Activated naive CD8-positive, alpha-beta T cell treated with anti-CD3 and anti-CD28 coated beads for 36 hours (primary cell): Measurements from ENCODE around the gene RALGPS1. TPM values are rescaled to one million over a fixed set of nuclear protein-coding genes. Genes with fewer than 3 reads are reported as not detected.
A peak's percentile ranks its signal among the peaks of the same experiment; 100 is the strongest.

Source experiments
- DNase-seq: peaks from one replicate; pipeline ENCODE4 v3.0.0; 2021
- H3K27ac Mint-ChIP-seq: one replicate; pipeline ENCODE4 v1.8.0; 2022; ENCODE audit warnings: mild to moderate bottlenecking, moderate library complexity, mixed read lengths
- H3K27me3 Mint-ChIP-seq: one replicate; pipeline ENCODE4 v1.8.0; 2022; ENCODE audit warnings: mild to moderate bottlenecking, mixed read lengths
- H3K36me3 Mint-ChIP-seq: one replicate; pipeline ENCODE4 v1.8.0; 2021; ENCODE audit warnings: mild to moderate bottlenecking, mixed read lengths
- H3K4me1 Mint-ChIP-seq: one replicate; pipeline ENCODE4 v1.8.0; 2021; ENCODE audit warnings: mixed read lengths
- H3K4me3 Mint-ChIP-seq: one replicate; pipeline ENCODE4 v1.8.0; 2022; ENCODE audit warnings: mild to moderate bottlenecking, moderate library complexity, mixed read lengths
- H3K9me3 Mint-ChIP-seq: one replicate; pipeline ENCODE4 v1.8.0; 2022; ENCODE audit warnings: mixed read lengths
- total RNA-seq, 2 experiments: library from RNA; stranded (reverse); gene quantifications; one replicate each; pipeline ENCODE4 v1.2.3, GENCODE V29; 2021

RALGPS1 gene
- total RNA-seq, 2 experiments from 2014 or later: 0.56 to 1.1 TPM

GRCh38 chr9:127206666-127207065, 292.1 kb downstream of the RALGPS1 start:
- Mint-ChIP-seq H3K27ac (no peak overlapping the region), H3K4me1 (peaks cover 9% of the 10 kb centered on the region), H3K27me3 (peaks cover 7% of the 10 kb centered on the region), H3K9me3 (no peaks in the 10 kb centered on the region), H3K4me3 (no peak overlapping the region), H3K36me3 (no peaks in the 10 kb centered on the region)
- DNase-seq: no peak

- Mint-ChIP-seq H3K4me3 (no peak overlapping the region), H3K4me1 (peaks cover 9% of the 10 kb centered on the region), H3K9me3 (no peaks in the 10 kb centered on the region), H3K27ac (no peak overlapping the region), H3K36me3 (no peaks in the 10 kb centered on the region), H3K27me3 (peaks cover 7% of the 10 kb centered on the region)
- no peak for DNase-seq
These were observed 293.3 kb downstream of the RALGPS1 start for GRCh38 chr9:127207734-127208410.

GRCh38 chr9:127208416-127208815, 293.8 kb downstream of the RALGPS1 start:
- no peak for DNase-seq
- peaks cover 6% of the 10 kb centered on the region for H3K4me1 Mint-ChIP-seq
- H3K4me3 Mint-ChIP-seq: no peak overlapping the region
- H3K27ac Mint-ChIP-seq: no peak overlapping the region
- H3K36me3 Mint-ChIP-seq: no peaks in the 10 kb centered on the region
- peaks cover 7% of the 10 kb centered on the region for H3K27me3 Mint-ChIP-seq
- no peaks in the 10 kb centered on the region for H3K9me3 Mint-ChIP-seq

- Mint-ChIP-seq H3K4me3 (no peak overlapping the region), H3K27ac (no peak overlapping the region), H3K4me1 (no peaks in the 10 kb centered on the region), H3K27me3 (peaks cover 7% of the 10 kb centered on the region), H3K9me3 (no peaks in the 10 kb centered on the region), H3K36me3 (no peaks in the 10 kb centered on the region)
- no peak for DNase-seq
These were observed 294.6 kb downstream of the RALGPS1 start for GRCh38 chr9:127209220-127209619.

GRCh38 chr9:127209948-127210640, 295.5 kb downstream of the RALGPS1 start:
- H3K27me3 Mint-ChIP-seq: peaks cover 7% of the 10 kb centered on the region
- H3K9me3 Mint-ChIP-seq: no peaks in the 10 kb centered on the region
- no peak overlapping the region for H3K27ac Mint-ChIP-seq
- H3K4me3 Mint-ChIP-seq: no peak overlapping the region
- H3K4me1 Mint-ChIP-seq: peaks cover 4% of the 10 kb centered on the region
- DNase-seq: no peak
- H3K36me3 Mint-ChIP-seq: no peaks in the 10 kb centered on the region

GRCh38 chr9:127210851-127211730, 296.5 kb downstream of the RALGPS1 start:
- Mint-ChIP-seq H3K9me3 (no peaks in the 10 kb centered on the region), H3K4me3 (no peak overlapping the region), H3K27me3 (peaks cover 4% of the 10 kb centered on the region), H3K36me3 (no peaks in the 10 kb centered on the region), H3K4me1 (peaks cover 4% of the 10 kb centered on the region), H3K27ac (no peak overlapping the region)
- no peak for DNase-seq

GRCh38 chr9:127211983-127212382, 297.4 kb downstream of the RALGPS1 start:
- peaks cover 4% of the 10 kb centered on the region for H3K4me1 Mint-ChIP-seq
- H3K9me3 Mint-ChIP-seq: no peaks in the 10 kb centered on the region
- H3K27me3 Mint-ChIP-seq: peaks cover 4% of the 10 kb centered on the region
- no peak for DNase-seq
- H3K27ac Mint-ChIP-seq: no peak overlapping the region
- H3K4me3 Mint-ChIP-seq: no peak overlapping the region
- no peaks in the 10 kb centered on the region for H3K36me3 Mint-ChIP-seq

- peaks cover 4% of the 10 kb centered on the region for H3K4me1 Mint-ChIP-seq
- H3K27me3 Mint-ChIP-seq: peaks cover 4% of the 10 kb centered on the region
- H3K27ac Mint-ChIP-seq: no peak overlapping the region
- no peak for DNase-seq
- H3K4me3 Mint-ChIP-seq: no peak overlapping the region
- no peaks in the 10 kb centered on the region for H3K36me3 Mint-ChIP-seq
- H3K9me3 Mint-ChIP-seq: no peaks in the 10 kb centered on the region
These were observed 297.9 kb downstream of the RALGPS1 start for GRCh38 chr9:127212453-127212852.

GRCh38 chr9:127213859-127214258, 299.3 kb downstream of the RALGPS1 start:
- Mint-ChIP-seq H3K27me3 (peaks cover 4% of the 10 kb centered on the region), H3K9me3 (no peaks in the 10 kb centered on the region), H3K4me1 (peaks cover 4% of the 10 kb centered on the region), H3K36me3 (no peaks in the 10 kb centered on the region), H3K27ac (no peak overlapping the region), H3K4me3 (no peak overlapping the region)
- no peak for DNase-seq

- H3K27me3 Mint-ChIP-seq: peaks cover 3% of the 10 kb centered on the region
- no peak overlapping the region for H3K27ac Mint-ChIP-seq
- peaks cover 4% of the 10 kb centered on the region for H3K4me1 Mint-ChIP-seq
- no peak overlapping the region for H3K4me3 Mint-ChIP-seq
- DNase-seq: peak; percentile 54
- H3K9me3 Mint-ChIP-seq: no peaks in the 10 kb centered on the region
- no peaks in the 10 kb centered on the region for H3K36me3 Mint-ChIP-seq
These were observed 300.1 kb downstream of the RALGPS1 start for GRCh38 chr9:127214421-127215267.

GRCh38 chr9:127215268-127216209, 301.0 kb downstream of the RALGPS1 start:
- H3K36me3 Mint-ChIP-seq: no peaks in the 10 kb centered on the region
- DNase-seq: no peak
- H3K9me3 Mint-ChIP-seq: no peaks in the 10 kb centered on the region
- H3K4me1 Mint-ChIP-seq: peaks cover 4% of the 10 kb centered on the region
- no peaks in the 10 kb centered on the region for H3K27me3 Mint-ChIP-seq
- no peak overlapping the region for H3K4me3 Mint-ChIP-seq
- no peak overlapping the region for H3K27ac Mint-ChIP-seq

GRCh38 chr9:127216210-127216887, 301.8 kb downstream of the RALGPS1 start:
- no peak for DNase-seq
- Mint-ChIP-seq H3K27ac (no peak overlapping the region), H3K36me3 (no peaks in the 10 kb centered on the region), H3K4me1 (peaks cover 4% of the 10 kb centered on the region), H3K27me3 (no peaks in the 10 kb centered on the region), H3K9me3 (no peaks in the 10 kb centered on the region), H3K4me3 (no peak overlapping the region)

GRCh38 chr9:127216888-127217217, 302.3 kb downstream of the RALGPS1 start:
- Mint-ChIP-seq H3K36me3 (no peaks in the 10 kb centered on the region), H3K9me3 (no peaks in the 10 kb centered on the region), H3K4me1 (peaks cover 4% of the 10 kb centered on the region), H3K4me3 (no peak overlapping the region), H3K27me3 (no peaks in the 10 kb centered on the region), H3K27ac (no peak overlapping the region)
- no peak for DNase-seq
